ENCODE measurements around the gene SIK3. TPM values are rescaled to one million over a fixed set of nuclear protein-coding genes. Genes with fewer than 3 reads are reported as not detected.

Gene SIK3
- total and polyA plus RNA-seq, 2 donors (not counting 3 experiments of a cell fraction or from before 2014, with no cell fraction given) = 10.3 to 21.3 TPM

DNA sequence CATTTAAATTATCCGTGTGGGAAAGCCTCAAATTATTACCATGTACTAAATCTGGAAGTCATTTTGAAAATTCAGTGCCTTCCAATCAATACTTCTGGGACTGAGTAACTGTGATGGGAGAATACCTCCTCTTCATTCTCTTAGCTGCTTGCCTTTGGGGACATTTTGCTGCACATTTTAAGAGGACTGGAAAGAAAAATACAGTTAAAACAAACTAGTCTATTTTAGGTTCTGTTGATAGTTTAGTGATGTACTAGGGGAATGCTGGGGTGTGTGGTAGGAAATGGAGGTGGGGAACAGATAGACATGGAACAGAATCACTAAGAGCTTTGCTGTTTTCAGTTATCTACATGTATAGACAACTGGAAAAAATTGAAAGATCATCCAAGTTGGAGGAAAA, 195.1 kb downstream of the SIK3 start:
- BruUV-seq (replicated peaks) = no TSS peak
- Histone ChIP-seq H4K20me1 (replicated peaks; ENCODE audit: control insufficient read depth, extremely low read depth, insufficient read depth, low read length) (no peaks in the 10 kb centered on the region), H3K4me2 (ENCODE audit: insufficient read depth, low read length) (no peak overlapping the region)

DNA sequence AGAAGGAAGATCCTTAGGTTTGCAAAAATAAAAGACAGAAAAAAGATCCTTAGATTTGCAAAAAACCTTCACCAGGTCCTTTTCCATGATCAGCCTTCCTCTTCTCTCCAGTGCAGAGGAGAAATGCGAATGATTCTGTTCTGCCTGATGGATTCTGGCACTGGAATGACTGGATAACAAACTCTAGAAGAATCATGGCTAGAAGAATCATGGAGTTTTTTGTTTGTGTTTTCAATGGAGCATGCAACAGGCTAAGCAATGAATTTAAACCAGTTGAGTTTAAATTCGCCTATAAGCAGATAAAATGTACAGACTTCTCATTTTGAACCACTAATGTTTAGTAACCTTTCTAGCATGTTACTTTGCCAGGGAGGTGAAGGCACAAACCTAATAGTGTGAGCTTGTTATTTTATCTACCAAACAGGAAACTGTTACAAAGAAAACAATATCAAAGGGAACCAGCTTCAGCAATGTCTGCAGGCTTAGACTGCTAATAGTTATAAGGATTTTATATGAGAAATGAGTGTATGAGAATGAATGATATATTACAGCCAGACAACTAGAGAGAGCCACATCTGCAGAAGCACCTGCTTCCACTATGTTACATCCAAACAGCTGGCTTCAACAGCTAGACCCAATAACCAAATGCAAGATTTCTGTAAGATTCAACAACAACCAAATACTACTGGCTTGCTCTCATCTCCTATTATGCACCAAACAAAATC, 196.1 kb downstream of the SIK3 start:
- TF ChIP-seq, protein P1, sequence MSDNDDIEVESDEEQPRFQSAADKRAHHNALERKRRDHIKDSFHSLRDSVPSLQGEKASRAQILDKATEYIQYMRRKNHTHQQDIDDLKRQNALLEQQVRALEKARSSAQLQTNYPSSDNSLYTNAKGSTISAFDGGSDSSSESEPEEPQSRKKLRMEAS (IDR thresholded peaks at IDR 0.05; ENCODE audit: insufficient read depth, insufficient read length) = no peak
- TF ChIP-seq, protein P2, sequence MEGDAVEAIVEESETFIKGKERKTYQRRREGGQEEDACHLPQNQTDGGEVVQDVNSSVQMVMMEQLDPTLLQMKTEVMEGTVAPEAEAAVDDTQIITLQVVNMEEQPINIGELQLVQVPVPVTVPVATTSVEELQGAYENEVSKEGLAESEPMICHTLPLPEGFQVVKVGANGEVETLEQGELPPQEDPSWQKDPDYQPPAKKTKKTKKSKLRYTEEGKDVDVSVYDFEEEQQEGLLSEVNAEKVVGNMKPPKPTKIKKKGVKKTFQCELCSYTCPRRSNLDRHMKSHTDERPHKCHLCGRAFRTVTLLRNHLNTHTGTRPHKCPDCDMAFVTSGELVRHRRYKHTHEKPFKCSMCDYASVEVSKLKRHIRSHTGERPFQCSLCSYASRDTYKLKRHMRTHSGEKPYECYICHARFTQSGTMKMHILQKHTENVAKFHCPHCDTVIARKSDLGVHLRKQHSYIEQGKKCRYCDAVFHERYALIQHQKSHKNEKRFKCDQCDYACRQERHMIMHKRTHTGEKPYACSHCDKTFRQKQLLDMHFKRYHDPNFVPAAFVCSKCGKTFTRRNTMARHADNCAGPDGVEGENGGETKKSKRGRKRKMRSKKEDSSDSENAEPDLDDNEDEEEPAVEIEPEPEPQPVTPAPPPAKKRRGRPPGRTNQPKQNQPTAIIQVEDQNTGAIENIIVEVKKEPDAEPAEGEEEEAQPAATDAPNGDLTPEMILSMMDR (IDR thresholded peaks at IDR 0.05; ENCODE audit: extremely low read depth in 1 of 2, insufficient read depth in 1 of 2, low read depth in 1 of 2, low read length in 2 of 2) = no peak
- TF ChIP-seq POLR2AphosphoS5 (IDR thresholded peaks at IDR 0.05; ENCODE audit: insufficient read depth, low read depth, low read length) = no peak
- no peak for TF ChIP-seq POLR2A (IDR thresholded peaks at IDR 0.05; ENCODE audit: low read depth, low read length)
- TF ChIP-seq MYC (IDR thresholded peaks at IDR 0.05; ENCODE audit: low read depth, low read length) = no peak
- no peak for TF ChIP-seq FOS (IDR thresholded peaks at IDR 0.05; ENCODE audit: borderline replicate concordance, insufficient read depth, low read length)
- TF ChIP-seq JUN (IDR thresholded peaks at IDR 0.05; ENCODE audit: borderline replicate concordance, insufficient read depth, insufficient read length, low read depth) = no peak
- no peak for TF ChIP-seq EZH2 (IDR thresholded peaks at IDR 0.05; ENCODE audit: borderline replicate concordance, low read depth, low read length, severe bottlenecking)
- TF ChIP-seq GATA2 (IDR thresholded peaks at IDR 0.05; ENCODE audit: insufficient read depth, insufficient read length, low read depth, low read length) = no peak

More for the DNA sequence above, 195.1 kb downstream of the SIK3 start:
- POLR2A ChIA-PET = no interaction called here
- Histone ChIP-seq H3K79me2 (ENCODE audit: control insufficient read depth, insufficient read depth, low read length) (no peaks in the 10 kb centered on the region), H3K27ac (ENCODE audit: insufficient read depth, low read depth, low read length) (no peak overlapping the region), H3K36me3 (ENCODE audit: control insufficient read depth in 2 of 2, extremely low read depth in 1 of 2, insufficient read depth in 2 of 2, low read length in 2 of 2) (no peaks in the 10 kb centered on the region), H3K4me1 (ENCODE audit: control insufficient read depth, extremely low read depth, insufficient read depth, low read length) (peaks cover 7% of the 10 kb centered on the region), H3K4me3 (replicated peaks in 1 of 3; ENCODE audit: insufficient read depth in 1 of 3, low read depth in 1 of 3, low read length in 3 of 3) (no peak overlapping the region), H2AFZ (ENCODE audit: low read depth, low read length) (no peak overlapping the region), H3K9me1 (replicated peaks; ENCODE audit: control insufficient read depth, extremely low read depth, insufficient read depth, low read length) (no peaks in the 10 kb centered on the region), H3K9ac (replicated peaks; ENCODE audit: extremely low read depth, insufficient read depth, low read length) (no peak overlapping the region), H3K9me3 (replicated peaks; ENCODE audit: control insufficient read depth, insufficient read depth, low read length) (no peaks in the 10 kb centered on the region), H3K27me3 (ENCODE audit: control insufficient read depth in 2 of 2, insufficient read depth in 2 of 2, low read length in 2 of 2) (no peaks in the 10 kb centered on the region)
- FAIRE-seq = no peak
- dilution Hi-C loops (cut with MboI; ENCODE audit: extremely low pct_ligation_motif_present, low sequenced_read_pairs) (no loop called here), intact Hi-C loops (cut with micrococcal nuclease) (no loop called here)
- TF ChIP-seq GATA2 (IDR thresholded peaks at IDR 0.05; ENCODE audit: insufficient read depth, insufficient read length, low read depth, low read length) = no peak
- no peak for TF ChIP-seq POLR2AphosphoS5 (IDR thresholded peaks at IDR 0.05; ENCODE audit: insufficient read depth, low read depth, low read length)
- no peak for TF ChIP-seq EZH2 (IDR thresholded peaks at IDR 0.05; ENCODE audit: borderline replicate concordance, low read depth, low read length, severe bottlenecking)
- TF ChIP-seq POLR2A (IDR thresholded peaks at IDR 0.05; ENCODE audit: low read depth, low read length) = no peak
- no peak for DNase-seq (ENCODE audit: low read depth, low spot score)
- CTCF ChIA-PET = interaction anchor here (1.1 to 1.2 kb wide), 3 partner anchors 120 to 195 kb away, joined by 3 read pairs; partner anchors contain the start of gene SIK3

More for the DNA sequence above, 196.1 kb downstream of the SIK3 start:
- POLR2A ChIA-PET = no interaction called here
- DNase-seq (ENCODE audit: low read depth, low spot score) (peak; percentile 30), FAIRE-seq (no peak)
- CTCF ChIA-PET = interaction anchor here (0.6 to 1.2 kb wide), 3 partner anchors 119 to 236 kb away, joined by 3 read pairs; no protein-coding TSS in a partner anchor
- no peak overlapping the region for H3K27ac ChIP-seq (ENCODE audit: insufficient read depth, low read depth, low read length)
- BruUV-seq (replicated peaks) = no TSS peak
- H3K4me2 ChIP-seq (ENCODE audit: insufficient read depth, low read length) = no peak overlapping the region
- H3K9ac ChIP-seq (replicated peaks; ENCODE audit: extremely low read depth, insufficient read depth, low read length) = no peak overlapping the region
- peaks cover 7% of the 10 kb centered on the region for H3K4me1 ChIP-seq (ENCODE audit: control insufficient read depth, extremely low read depth, insufficient read depth, low read length)
- no peak overlapping the region for H2AFZ ChIP-seq (ENCODE audit: low read depth, low read length)
- H4K20me1 ChIP-seq (replicated peaks; ENCODE audit: control insufficient read depth, extremely low read depth, insufficient read depth, low read length) = no peaks in the 10 kb centered on the region
- dilution Hi-C loops (cut with MboI; ENCODE audit: extremely low pct_ligation_motif_present, low sequenced_read_pairs) (no loop called here), intact Hi-C loops (cut with micrococcal nuclease) (no loop called here)
- H3K4me3 ChIP-seq (replicated peaks in 1 of 3; ENCODE audit: insufficient read depth in 1 of 3, low read depth in 1 of 3, low read length in 3 of 3) = no peak overlapping the region
- H3K27me3 ChIP-seq (ENCODE audit: control insufficient read depth in 2 of 2, insufficient read depth in 2 of 2, low read length in 2 of 2) = no peaks in the 10 kb centered on the region
- H3K36me3 ChIP-seq (ENCODE audit: control insufficient read depth in 2 of 2, extremely low read depth in 1 of 2, insufficient read depth in 2 of 2, low read length in 2 of 2) = no peaks in the 10 kb centered on the region
- H3K9me1 ChIP-seq (replicated peaks; ENCODE audit: control insufficient read depth, extremely low read depth, insufficient read depth, low read length) = no peaks in the 10 kb centered on the region
- no peaks in the 10 kb centered on the region for H3K79me2 ChIP-seq (ENCODE audit: control insufficient read depth, insufficient read depth, low read length)
- H3K9me3 ChIP-seq (replicated peaks; ENCODE audit: control insufficient read depth, insufficient read depth, low read length) = no peaks in the 10 kb centered on the region

Measured in endothelial cell of umbilical vein (primary cell).